Fibroblast of mammary gland (primary cell): Measurements from ENCODE around the gene KCNK13.

Experiments used
- DNase-seq: peaks from one replicate; pipeline ENCODE4 v3.0.0-alpha.2; 2010; ENCODE audit warnings: low read depth
- H3K4me3 ChIP-seq: 2 replicates; pipeline ENCODE4 v1.5.1; 2011; ENCODE audit warnings: low read depth, mild to moderate bottlenecking, low read length, moderate library complexity; ENCODE audit not compliant: control insufficient read depth
- CTCF ChIP-seq: conservative IDR thresholded peaks from 2 replicates; pipeline ENCODE4 v1.5.1; 2011; ENCODE audit warnings: low read depth, low read length, inconsistent platforms; ENCODE audit not compliant: control insufficient read depth, insufficient read depth

Gene KCNK13

GRCh38 chr14:90179809-90180779 lies 118.3 kb downstream of the KCNK13 start:
- no peak for TF ChIP-seq CTCF
- DNase-seq, result no peak
- H3K4me3 ChIP-seq, result no peak overlapping the region

GRCh38 chr14:90184094-90184493 lies 122.3 kb downstream of the KCNK13 start:
- no peak for DNase-seq
- no peak overlapping the region for H3K4me3 ChIP-seq
- TF ChIP-seq CTCF, result no peak

GRCh38 chr14:90184571-90185266 lies 122.9 kb downstream of the KCNK13 start:
- TF ChIP-seq CTCF, result no peak
- H3K4me3 ChIP-seq, result no peak overlapping the region
- DNase-seq, result no peak

GRCh38 chr14:90188588-90188987 lies 126.8 kb downstream of the KCNK13 start:
- no peak for TF ChIP-seq CTCF
- no peak for DNase-seq
- H3K4me3 ChIP-seq, result no peak overlapping the region

- no peak overlapping the region for H3K4me3 ChIP-seq
- no peak for TF ChIP-seq CTCF
- no peak for DNase-seq
Measured at GRCh38 chr14:90191154-90191553, 129.4 kb downstream of the KCNK13 start.

- no peak for DNase-seq
- TF ChIP-seq CTCF, result no peak
Measured at GRCh38 chr14:90191585-90191984, 129.8 kb downstream of the KCNK13 start.

More at GRCh38 chr14:90191585-90191984, 129.8 kb downstream of the KCNK13 start:
- no peak overlapping the region for H3K4me3 ChIP-seq
